SH-SY5Y (cell line): ENCODE data around the gene FLAD1.

ENCODE experiments used
- GATA2 ChIP-seq: IDR thresholded peaks from 2 replicates; pipeline ENCODE4 v1.6.1; 2011; ENCODE audit warnings: mild to moderate bottlenecking, low read depth, low read length
- GATA3 ChIP-seq: IDR thresholded peaks from 2 replicates; pipeline ENCODE4 v1.6.1; 2011; ENCODE audit warnings: low read depth, mild to moderate bottlenecking, low read length, moderate library complexity

DNA sequence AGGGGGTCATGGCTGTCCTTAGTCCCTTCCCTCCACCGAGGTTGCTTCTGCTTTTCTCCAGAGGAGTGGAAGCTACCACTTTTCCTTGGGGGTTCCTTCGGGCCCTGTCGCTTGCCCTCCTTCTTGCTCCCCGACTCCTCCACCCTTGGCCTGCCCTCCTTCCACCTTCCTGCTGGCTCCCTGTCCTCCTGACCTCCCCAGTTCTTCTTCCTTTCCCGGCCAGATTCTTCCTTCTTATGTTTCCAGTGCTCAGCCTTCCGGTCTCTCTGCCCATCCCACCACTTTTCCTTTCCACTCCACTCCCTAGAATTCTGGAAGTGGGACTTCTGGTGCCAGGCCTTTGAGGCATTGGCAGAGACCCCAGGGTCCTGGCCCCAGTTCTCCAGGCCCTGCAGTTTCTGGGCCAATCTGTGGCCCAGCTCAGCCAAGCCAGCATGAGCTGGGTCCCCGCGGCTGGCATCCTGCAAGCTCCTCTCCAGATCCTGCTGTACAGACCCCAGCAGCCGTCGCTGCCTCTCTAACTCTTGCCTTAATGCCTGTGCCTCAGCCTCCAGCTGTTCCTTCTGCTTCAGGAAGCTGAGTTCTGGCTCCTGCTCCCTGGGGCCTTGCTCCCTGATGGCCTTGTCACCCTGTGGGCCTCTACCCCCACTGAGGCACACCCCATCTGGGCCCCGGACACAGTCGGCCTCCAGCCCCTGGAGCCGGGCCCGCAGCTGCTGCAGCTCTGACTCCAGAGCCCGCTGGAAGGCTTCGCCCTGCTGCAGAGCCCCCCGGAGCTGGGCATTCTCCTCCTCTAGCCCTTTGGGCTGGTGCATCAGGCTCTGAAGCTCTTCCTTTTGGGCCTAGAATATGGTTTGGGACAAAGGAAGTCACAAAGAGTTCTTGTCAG is 36.9 kb upstream of the FLAD1 start:
- no peak for TF ChIP-seq GATA2
- no peak for TF ChIP-seq GATA3
